Gastrocnemius medialis (tissue), 4 donors: ENCODE data around the gene KCNIP3. TPM values are rescaled to one million over a fixed set of nuclear protein-coding genes. Genes with fewer than 3 reads are reported as not detected.

Experiments
- ATAC-seq, 2 donors: fragments of 150-250 bp; one replicate each; pipeline ENCODE4 v1.9.1; 2016
- DNase-seq, 2 donors: peaks; one replicate each; pipeline ENCODE4 v3.0.0-alpha.2; 2019
- H3K27ac ChIP-seq, 4 donors: fragments of 200-600 bp; sonication (generic); 1 replicate in 1 of 4; 2 replicates in 3 of 4; pipeline ENCODE4 v1.5.1; 2016 to 2018; ENCODE audit warnings: mild to moderate bottlenecking in 2 of 4, moderate library complexity in 1 of 4
- H3K27me3 ChIP-seq, 3 donors: fragments of 200-600 bp; sonication (generic) in 2 of 3; 1 replicate in 1 of 3; 2 replicates in 2 of 3; pipeline versions ENCODE4 v1.5.1 to v1.6.0; 2016 to 2019; ENCODE audit warnings: mild to moderate bottlenecking in 1 of 3, moderate library complexity in 1 of 3
- H3K36me3 ChIP-seq, 2 donors: fragments of 200-600 bp; sonication (generic) in 1 of 2; one replicate each; pipeline ENCODE4 v1.5.1; 2017 to 2018
- H3K4me1 ChIP-seq, 2 donors: fragments of 200-600 bp; sonication (generic) in 1 of 2; one replicate each; pipeline ENCODE4 v1.5.1; 2016 to 2017; ENCODE audit warnings: mild to moderate bottlenecking in 2 of 2
- H3K4me3 ChIP-seq, 4 donors: fragments of 200-600 bp; sonication (generic) in 3 of 4; 1 replicate in 1 of 4; 2 replicates in 3 of 4; pipeline ENCODE4 v1.5.1; 2016 to 2019; ENCODE audit warnings: mild to moderate bottlenecking in 2 of 4
- H3K9me3 ChIP-seq, 3 donors: fragments of 200-600 bp; sonication (generic) in 2 of 3; 1 replicate in 1 of 3; 2 replicates in 2 of 3; pipeline ENCODE4 v1.5.1; 2016 to 2019
- POLR2A ChIP-seq, 2 donors: fragments of 450-650 bp; IDR thresholded peaks; one replicate each; pipeline ENCODE4 v1.6.1; 2017; ENCODE audit warnings: antibody characterized with exemption in 2 of 2, mild to moderate bottlenecking in 2 of 2, moderate library complexity in 2 of 2
- in situ Hi-C, 4 donors: fragments of 200-750 bp; cut with MboI; loops; one replicate each; pipeline versions ENCODE4 v1.15.0 to v1.8.0; 2017; ENCODE audit warnings: low sequenced_read_pairs in 4 of 4
- intact Hi-C: fragments of 100-400 bp; cut with DNase I; formaldehyde crosslinking; loops from one replicate; pipeline ENCODE4 v1.15.1; 2023; ENCODE audit warnings: low total_unique reads
- total RNA-seq, 4 donors: library from RNA; depleted of rRNA; stranded (reverse); fragments of >200 nt; gene quantifications; one replicate each; pipeline versions ENCODE4 v1.1.0 to v1.2.3, GENCODE V29; 2016
- TF ChIP-seq, protein P1 (sequence below), 5 experiments: fragments of 450-650 bp in 3 of 5; fragments of 200-600 bp in 2 of 5; sonication (generic) in 2 of 5; IDR thresholded peaks in 4 of 5; conservative IDR thresholded peaks in 1 of 5; 1 replicate in 4 of 5; 2 replicates in 1 of 5; pipeline ENCODE4 v1.5.1; 2016 to 2019; ENCODE audit warnings: antibody characterized with exemption in 5 of 5, mild to moderate bottlenecking in 3 of 5, moderate library complexity in 3 of 5

KCNIP3 gene
- total RNA-seq, 4 donors from 2014 or later, result 0.55 to 2.9 (median 1.0) TPM

DNA sequence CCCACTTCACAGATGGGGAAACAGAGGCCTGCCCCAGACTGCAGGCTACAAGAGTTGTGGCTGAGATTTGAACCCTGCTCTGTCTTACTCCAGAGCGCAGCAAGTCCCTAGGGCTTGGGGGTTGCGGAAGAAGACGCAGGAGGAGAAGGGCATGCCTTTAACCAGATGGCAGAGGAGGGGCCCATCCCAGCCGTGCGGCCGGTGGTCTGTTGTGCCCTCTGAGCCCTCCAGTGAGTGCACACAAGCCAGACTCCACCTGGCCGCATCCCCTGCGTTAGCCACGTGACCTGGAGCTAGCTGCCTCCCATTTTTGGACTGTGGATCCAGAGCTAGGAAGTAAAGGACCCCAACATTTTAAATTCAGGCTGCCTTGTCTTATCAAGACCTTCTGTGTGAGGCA is 2.8 kb downstream of the KCNIP3 start:
- in situ Hi-C loops (no loop called here), intact Hi-C loops (no loop called here)
- DNase-seq (no peak), ATAC-seq (no peak)
- H3K9me3 ChIP-seq, result no peaks in the 10 kb centered on the region
- peaks cover 6 to 53% (median 19%) of the 10 kb centered on the region in 3 donors for H3K27me3 ChIP-seq
- H3K4me1 ChIP-seq, result no peaks in the 10 kb centered on the region
- no peak overlapping the region for H3K27ac ChIP-seq
- H3K4me3 ChIP-seq, result no peak overlapping the region
- TF ChIP-seq, protein P1, sequence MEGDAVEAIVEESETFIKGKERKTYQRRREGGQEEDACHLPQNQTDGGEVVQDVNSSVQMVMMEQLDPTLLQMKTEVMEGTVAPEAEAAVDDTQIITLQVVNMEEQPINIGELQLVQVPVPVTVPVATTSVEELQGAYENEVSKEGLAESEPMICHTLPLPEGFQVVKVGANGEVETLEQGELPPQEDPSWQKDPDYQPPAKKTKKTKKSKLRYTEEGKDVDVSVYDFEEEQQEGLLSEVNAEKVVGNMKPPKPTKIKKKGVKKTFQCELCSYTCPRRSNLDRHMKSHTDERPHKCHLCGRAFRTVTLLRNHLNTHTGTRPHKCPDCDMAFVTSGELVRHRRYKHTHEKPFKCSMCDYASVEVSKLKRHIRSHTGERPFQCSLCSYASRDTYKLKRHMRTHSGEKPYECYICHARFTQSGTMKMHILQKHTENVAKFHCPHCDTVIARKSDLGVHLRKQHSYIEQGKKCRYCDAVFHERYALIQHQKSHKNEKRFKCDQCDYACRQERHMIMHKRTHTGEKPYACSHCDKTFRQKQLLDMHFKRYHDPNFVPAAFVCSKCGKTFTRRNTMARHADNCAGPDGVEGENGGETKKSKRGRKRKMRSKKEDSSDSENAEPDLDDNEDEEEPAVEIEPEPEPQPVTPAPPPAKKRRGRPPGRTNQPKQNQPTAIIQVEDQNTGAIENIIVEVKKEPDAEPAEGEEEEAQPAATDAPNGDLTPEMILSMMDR (IDR thresholded peaks at IDR 0.05 in 4 of 5, conservative IDR thresholded peaks at IDR 0.05 in 1 of 5), result no peak
- TF ChIP-seq POLR2A (IDR thresholded peaks at IDR 0.05), result no peak
- H3K36me3 ChIP-seq, result no peaks in the 10 kb centered on the region

DNA sequence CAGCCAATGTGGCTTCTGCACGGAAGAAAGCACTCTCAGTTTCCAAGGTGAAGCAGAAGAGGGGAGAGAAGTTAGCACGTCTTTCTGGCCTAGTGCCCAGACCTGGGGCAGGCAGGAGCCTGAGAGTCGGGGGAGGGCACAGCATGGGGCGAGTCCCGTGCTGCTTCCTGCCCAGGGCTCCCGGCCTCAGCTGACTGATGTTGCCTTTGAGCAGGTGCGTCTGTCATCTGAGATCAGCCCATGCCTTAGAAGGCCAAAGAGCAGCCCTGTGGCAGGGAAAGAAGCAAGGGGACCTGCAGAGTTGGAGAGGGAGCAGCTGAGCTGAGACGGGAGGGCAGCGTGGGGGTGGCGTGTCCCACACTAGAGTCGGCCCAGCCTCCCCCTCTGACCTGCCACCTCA is 3.3 kb downstream of the KCNIP3 start:
- no peak for ATAC-seq
- no peak overlapping the region for H3K27ac ChIP-seq
- H3K4me1 ChIP-seq, result no peaks in the 10 kb centered on the region
- intact Hi-C loops (no loop called here), in situ Hi-C loops (no loop called here)
- no peak for DNase-seq
- peaks cover 6 to 53% (median 19%) of the 10 kb centered on the region in 3 donors for H3K27me3 ChIP-seq
- H3K36me3 ChIP-seq, result no peaks in the 10 kb centered on the region
- no peaks in the 10 kb centered on the region for H3K9me3 ChIP-seq
- H3K4me3 ChIP-seq, result no peak overlapping the region
- TF ChIP-seq POLR2A (IDR thresholded peaks at IDR 0.05), result no peak
- TF ChIP-seq, protein P1 (IDR thresholded peaks at IDR 0.05 in 4 of 5, conservative IDR thresholded peaks at IDR 0.05 in 1 of 5), result no peak

DNA sequence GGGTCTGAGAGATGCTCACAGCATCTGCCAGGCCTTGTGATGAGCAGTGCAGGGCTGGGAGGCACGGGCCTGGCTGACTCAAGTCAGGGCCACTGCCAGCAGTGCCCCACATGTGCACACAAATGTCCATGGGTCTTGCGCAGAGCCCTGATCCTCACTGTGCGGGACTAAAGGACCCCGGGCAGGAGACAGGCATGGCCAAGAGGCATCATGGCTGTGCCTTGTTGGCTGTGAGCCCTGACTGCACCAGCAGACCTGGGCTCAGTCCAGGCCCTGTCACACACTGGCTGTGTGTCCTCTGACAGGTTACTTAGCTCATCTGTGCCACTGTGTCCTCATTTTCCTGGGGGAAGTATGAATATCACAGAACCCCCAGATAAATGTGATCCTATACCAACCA is 4.0 kb downstream of the KCNIP3 start:
- TF ChIP-seq POLR2A (IDR thresholded peaks at IDR 0.05), result no peak
- TF ChIP-seq, protein P1 (IDR thresholded peaks at IDR 0.05 in 4 of 5, conservative IDR thresholded peaks at IDR 0.05 in 1 of 5), result no peak
- intact Hi-C loops, result no loop called here
- in situ Hi-C loops, result no loop called here
- no peak for DNase-seq
- Histone ChIP-seq H3K27ac (no peak overlapping the region), H3K4me1 (no peaks in the 10 kb centered on the region), H3K27me3 (peaks cover 6 to 53% (median 21%) of the 10 kb centered on the region in 3 donors), H3K36me3 (no peaks in the 10 kb centered on the region), H3K9me3 (no peaks in the 10 kb centered on the region), H3K4me3 (no peak overlapping the region)
- ATAC-seq, result no peak

DNA sequence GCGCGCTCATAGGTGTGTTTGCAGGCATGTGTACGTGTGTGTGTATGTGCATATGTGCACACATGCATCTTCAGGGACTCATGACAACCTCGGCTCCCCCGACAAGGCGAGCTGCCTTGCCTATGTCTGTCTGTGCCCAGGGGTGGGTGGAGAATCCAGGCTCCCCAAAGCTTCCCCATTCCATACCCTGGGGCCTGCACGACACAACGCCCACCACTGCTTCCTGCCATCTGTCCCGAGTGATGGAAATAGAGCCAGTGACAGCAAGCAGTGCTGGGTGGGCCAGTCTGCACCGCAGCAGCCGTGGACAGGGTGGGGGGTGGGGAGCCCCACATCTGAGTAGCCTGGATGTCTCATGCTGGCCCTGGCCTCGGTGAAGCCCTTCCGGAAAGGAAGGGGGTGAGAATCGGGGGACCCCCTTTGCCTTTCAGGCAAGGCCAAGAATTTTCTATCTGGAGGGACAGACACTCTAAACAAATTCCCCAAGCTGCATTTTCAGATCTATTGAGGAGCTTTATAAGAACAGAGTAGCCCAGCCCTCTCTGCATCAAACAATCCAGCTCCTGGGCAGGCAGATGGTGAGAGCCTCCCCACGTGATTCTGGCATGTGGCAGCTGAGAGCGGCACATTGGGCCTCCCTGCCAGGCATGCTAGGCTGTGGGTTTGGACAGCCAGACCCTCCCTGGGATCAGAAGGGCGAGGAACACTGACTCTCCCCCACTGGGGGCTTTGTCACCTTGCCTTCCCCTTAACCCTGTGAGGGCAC is 4.9 kb downstream of the KCNIP3 start:
- peaks cover 6 to 50% (median 21%) of the 10 kb centered on the region in 3 donors for H3K27me3 ChIP-seq
- TF ChIP-seq, protein P1 (IDR thresholded peaks at IDR 0.05 in 4 of 5, conservative IDR thresholded peaks at IDR 0.05 in 1 of 5), result no peak
- no peak for TF ChIP-seq POLR2A (IDR thresholded peaks at IDR 0.05)

More for the DNA sequence above, 4.9 kb downstream of the KCNIP3 start:
- Histone ChIP-seq H3K4me3 (no peak overlapping the region), H3K36me3 (no peaks in the 10 kb centered on the region), H3K4me1 (no peaks in the 10 kb centered on the region), H3K9me3 (no peaks in the 10 kb centered on the region), H3K27ac (no peak overlapping the region)
- ATAC-seq (no peak), DNase-seq (no peak)
- intact Hi-C loops, result no loop called here
- in situ Hi-C loops, result no loop called here
